Keratinocyte (primary cell): ENCODE measurements around the gene TDP2. TPM values are rescaled to one million over a fixed set of nuclear protein-coding genes. Genes with fewer than 3 reads are reported as not detected.

ENCODE experiments used
- DNase-seq: peaks from one replicate; pipeline ENCODE4 v3.0.0-alpha.2; 2011; ENCODE audit warnings: low read depth, missing footprints, low spot score
- FAIRE-seq: peaks from 2 replicates; lab custom pipeline; 2011; peaks lifted over from hg19 to GRCh38; lab: Jason Lieb, UNC
- H2AFZ ChIP-seq: 2 replicates; pipeline ENCODE4 v1.6.0; 2012; ENCODE audit warnings: low read length, control low read depth, inconsistent platforms; ENCODE audit not compliant: control insufficient read depth
- H3K27ac ChIP-seq: 2 replicates; pipeline ENCODE4 v1.5.1; 2011; ENCODE audit warnings: low read length; ENCODE audit not compliant: control insufficient read depth, insufficient read depth
- H3K27me3 ChIP-seq: 3 replicates; pipeline ENCODE4 v1.6.0; 2011; ENCODE audit warnings: low read length; ENCODE audit not compliant: control insufficient read depth, insufficient read depth; ENCODE audit errors: extremely low read depth
- H3K36me3 ChIP-seq, 2 experiments: 2 replicates in 1 of 2; 3 replicates in 1 of 2; pipeline ENCODE4 v1.5.1; 2011; ENCODE audit warnings: low read length in 2 of 2, mild to moderate bottlenecking in 1 of 2; ENCODE audit not compliant: control insufficient read depth in 2 of 2, insufficient read depth in 2 of 2; ENCODE audit errors: extremely low read depth in 1 of 2
- H3K4me1 ChIP-seq: 3 replicates; pipeline ENCODE4 v1.5.1; 2011; ENCODE audit warnings: low read length; ENCODE audit not compliant: control insufficient read depth, insufficient read depth; ENCODE audit errors: extremely low read depth
- H3K4me2 ChIP-seq: 3 replicates; pipeline ENCODE4 v1.6.0; 2011; ENCODE audit warnings: low read depth, low read length; ENCODE audit not compliant: control insufficient read depth, insufficient read depth; ENCODE audit errors: extremely low read depth
- H3K4me3 ChIP-seq, 3 experiments: fragments of 200-600 bp in 1 of 3; sonication (generic) in 1 of 3; 2 replicates in 2 of 3; 3 replicates in 1 of 3; pipeline ENCODE4 v1.5.1; 2011 to 2016; ENCODE audit warnings: low read length in 3 of 3, mild to moderate bottlenecking in 3 of 3, control low read depth in 2 of 3, inconsistent platforms in 1 of 3, low read depth in 1 of 3, mixed read lengths in 1 of 3, mixed run types in 1 of 3, moderate library complexity in 1 of 3; ENCODE audit not compliant: control insufficient read depth in 2 of 3, insufficient read depth in 2 of 3; ENCODE audit errors: extremely low read depth in 1 of 3
- H3K79me2 ChIP-seq: 2 replicates; pipeline ENCODE4 v1.6.0; 2012; ENCODE audit warnings: low read length; ENCODE audit not compliant: control insufficient read depth, insufficient read depth
- H3K9ac ChIP-seq: 3 replicates; pipeline ENCODE4 v1.6.0; 2011; ENCODE audit warnings: low read length; ENCODE audit not compliant: control insufficient read depth, insufficient read depth; ENCODE audit errors: extremely low read depth
- H3K9me1 ChIP-seq: 3 replicates; pipeline ENCODE4 v1.6.0; 2011; ENCODE audit warnings: low read length; ENCODE audit not compliant: control insufficient read depth, insufficient read depth; ENCODE audit errors: extremely low read depth
- H3K9me3 ChIP-seq: 2 replicates; pipeline ENCODE4 v1.5.1; 2012; ENCODE audit warnings: low read depth, low read length; ENCODE audit not compliant: control insufficient read depth
- H4K20me1 ChIP-seq: 3 replicates; pipeline ENCODE4 v1.6.0; 2011; ENCODE audit warnings: low read length; ENCODE audit not compliant: control insufficient read depth, insufficient read depth; ENCODE audit errors: extremely low read depth
- CTCF ChIP-seq, 3 experiments: IDR thresholded peaks in 1 of 3; conservative IDR thresholded peaks in 1 of 3; optimal IDR thresholded peaks in 1 of 3; 2 replicates in 2 of 3; 3 replicates in 1 of 3; pipeline versions ENCODE3 to v1.5.1; 2011; ENCODE audit warnings: low read length in 3 of 3, mild to moderate bottlenecking in 3 of 3, moderate library complexity in 2 of 3, control low read depth in 1 of 3, inconsistent platforms in 1 of 3; ENCODE audit not compliant: insufficient read depth in 2 of 3; ENCODE audit errors: extremely low read depth in 1 of 3
- EZH2 ChIP-seq: IDR thresholded peaks from one replicate; pipeline ENCODE4 v1.6.1; 2012; ENCODE audit warnings: inconsistent platforms, mild to moderate bottlenecking, low read length, moderate library complexity
- dilution Hi-C: fragments of 300-500 bp; cut with MboI; formaldehyde crosslinking; loops from one replicate; pipeline ENCODE4 v1.7.0; 2020; ENCODE audit warnings: low sequenced_read_pairs; ENCODE audit not compliant: extremely low pct_ligation_motif_present
- polyA plus RNA-seq, 5 experiments: library from polyadenylated mRNA; depleted of rRNA in 3 of 5; stranded (reverse) in 3 of 5; stranded (forward) in 1 of 5; unstranded in 1 of 5; fragments of >200 nt; gene quantifications; 1 replicate in 1 of 5; 2 replicates in 3 of 5; 3 replicates in 1 of 5; pipeline versions ENCODE4 v1.2.1 to v1.2.3, GENCODE V29; 2011 to 2012; ENCODE audit warnings: missing spikeins in 2 of 5, low read depth in 1 of 5, low replicate concordance in 1 of 5

TDP2 gene
- polyA plus RNA-seq, 1 donor (not counting 4 experiments of a cell fraction or from before 2014, with no cell fraction given) = 39.8 TPM

DNA sequence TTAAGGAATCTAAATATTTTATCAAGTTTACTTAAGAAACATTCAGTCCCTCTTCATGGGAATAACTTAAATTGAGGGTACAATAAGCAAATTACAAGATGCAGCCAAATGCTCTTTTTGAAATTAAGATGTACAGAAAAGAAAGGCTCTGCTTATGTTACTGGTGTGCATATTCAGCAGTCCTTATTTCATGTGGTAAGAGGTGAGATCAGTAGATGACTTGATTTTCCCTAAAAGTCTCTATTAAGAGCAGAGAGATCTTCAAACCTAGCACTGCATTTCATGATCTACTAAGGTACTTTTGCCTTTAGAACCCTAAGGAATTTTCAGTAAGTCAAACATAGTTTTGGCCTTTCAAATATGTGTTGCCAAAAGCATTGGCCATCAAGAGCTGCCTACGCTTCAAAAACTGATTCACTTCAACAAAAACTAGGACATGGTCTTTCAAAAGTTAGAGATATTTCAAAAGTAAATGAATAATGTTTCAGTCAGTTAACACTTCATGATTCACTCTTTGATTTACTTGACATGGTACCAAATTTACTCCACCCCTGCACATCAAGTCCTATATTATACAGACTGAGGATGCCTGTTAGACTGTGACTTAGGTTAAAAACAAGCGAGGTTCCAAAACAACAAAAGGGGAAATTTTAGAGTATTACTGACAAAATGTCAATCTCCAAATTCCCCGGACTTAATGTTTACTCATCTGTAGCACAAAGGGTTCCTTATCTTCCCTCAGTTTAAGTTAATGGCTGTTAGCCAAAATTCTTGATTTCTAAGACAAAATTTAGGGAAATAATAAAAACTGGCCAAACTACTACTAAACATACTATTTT, 33.0 kb upstream of the TDP2 start:
- Histone ChIP-seq H3K4me3 (no peak overlapping the region), H4K20me1 (peaks cover 4% of the 10 kb centered on the region), H3K9ac (no peak overlapping the region), H3K9me3 (no peaks in the 10 kb centered on the region), H3K27me3 (no peaks in the 10 kb centered on the region), H2AFZ (no peak overlapping the region), H3K79me2 (no peaks in the 10 kb centered on the region), H3K36me3 (peaks cover 0 to 19% of the 10 kb centered on the region in 2 experiments), H3K27ac (no peak overlapping the region), H3K4me2 (no peak overlapping the region), H3K9me1 (no peaks in the 10 kb centered on the region), H3K4me1 (no peaks in the 10 kb centered on the region)
- no peak for TF ChIP-seq EZH2
- no peak for TF ChIP-seq CTCF (optimal IDR thresholded peaks at IDR 0.05 in 1 of 3, IDR thresholded peaks at IDR 0.05 in 1 of 3, conservative IDR thresholded peaks at IDR 0.05 in 1 of 3; ENCODE audit: extremely low read depth in 1 of 3, insufficient read depth in 2 of 3, low read length in 3 of 3)
- DNase-seq (no peak), FAIRE-seq (no peak)
- dilution Hi-C loops = no loop called here

DNA sequence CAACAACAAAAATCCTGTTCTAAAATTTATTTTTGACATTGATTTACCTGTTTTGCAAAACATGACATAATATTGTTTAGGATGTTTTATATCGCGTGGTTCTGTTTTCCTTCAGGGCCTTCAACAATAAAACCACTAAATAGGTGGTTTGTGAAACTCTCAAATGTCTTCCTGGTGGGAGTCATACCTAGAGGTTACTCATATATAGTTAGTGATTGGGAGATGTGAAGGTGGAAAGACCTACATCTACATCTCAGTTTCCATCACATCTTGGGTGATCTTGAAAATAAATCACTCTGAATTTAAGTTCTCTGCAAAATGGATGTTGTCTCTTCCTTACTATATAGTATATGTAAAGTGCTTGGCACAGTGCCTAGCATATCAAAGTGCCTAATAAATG, 29.4 kb upstream of the TDP2 start:
- H3K9me1 ChIP-seq = no peaks in the 10 kb centered on the region
- H3K4me1 ChIP-seq = no peaks in the 10 kb centered on the region
- no peak overlapping the region for H3K27ac ChIP-seq
- no peaks in the 10 kb centered on the region for H3K79me2 ChIP-seq
- TF ChIP-seq EZH2 (no peak), CTCF (optimal IDR thresholded peaks at IDR 0.05 in 1 of 3, IDR thresholded peaks at IDR 0.05 in 1 of 3, conservative IDR thresholded peaks at IDR 0.05 in 1 of 3; ENCODE audit: extremely low read depth in 1 of 3, insufficient read depth in 2 of 3, low read length in 3 of 3) (no peak)
- no peak for FAIRE-seq
- no peak overlapping the region for H3K9ac ChIP-seq
- H3K36me3 ChIP-seq = peaks cover 0 to 1% of the 10 kb centered on the region in 2 experiments
- no peaks in the 10 kb centered on the region for H4K20me1 ChIP-seq
- H2AFZ ChIP-seq = no peak overlapping the region
- H3K27me3 ChIP-seq = no peaks in the 10 kb centered on the region
- H3K4me3 ChIP-seq = no peak overlapping the region
- dilution Hi-C loops = no loop called here
- H3K9me3 ChIP-seq = no peaks in the 10 kb centered on the region
- H3K4me2 ChIP-seq = no peak overlapping the region
- no peak for DNase-seq
